SH-SY5Y (cell line): ENCODE results near the gene NMNAT3.

ENCODE experiments used
- GATA2 ChIP-seq: IDR thresholded peaks from 2 replicates; pipeline ENCODE4 v1.6.1; 2011; ENCODE audit warnings: mild to moderate bottlenecking, low read depth, low read length
- GATA3 ChIP-seq: IDR thresholded peaks from 2 replicates; pipeline ENCODE4 v1.6.1; 2011; ENCODE audit warnings: low read depth, mild to moderate bottlenecking, low read length, moderate library complexity

DNA sequence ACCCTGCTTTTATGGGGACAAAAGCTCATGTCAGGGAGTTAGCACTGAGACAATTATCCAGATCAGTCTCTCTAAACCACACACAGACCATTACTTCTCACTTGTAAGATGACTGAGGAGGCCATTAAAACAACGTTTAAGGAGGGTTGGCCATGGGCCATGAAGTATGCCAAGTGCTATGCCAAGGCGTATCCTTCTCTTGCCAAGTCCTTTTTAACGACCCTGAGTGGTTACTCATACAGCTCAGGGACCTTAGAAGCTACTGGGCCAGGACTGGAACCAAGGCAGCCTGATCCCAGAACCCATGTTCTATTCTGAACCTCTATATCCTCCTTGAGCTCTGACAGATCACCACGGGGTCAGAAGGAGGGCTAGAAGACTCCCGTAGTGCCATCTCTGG is 50.0 kb downstream of the NMNAT3 start:
- TF ChIP-seq GATA2 (no peak), GATA3 (no peak)
